Peyer's patch (tissue), 4 donors: ENCODE measurements around the gene HENMT1. TPM values are rescaled to one million over a fixed set of nuclear protein-coding genes. Genes with fewer than 3 reads are reported as not detected.

ENCODE experiments used
- DNase-seq, 3 donors: peaks; one replicate each; pipeline ENCODE4 v3.0.0-alpha.2; 2017 to 2019
- H3K27ac ChIP-seq, 4 donors: fragments of 200-600 bp; sonication (generic); one replicate each; pipeline ENCODE4 v1.5.1; 2016 to 2019
- H3K27me3 ChIP-seq, 2 donors: fragments of 200-600 bp; sonication (generic); one replicate each; pipeline ENCODE4 v1.5.1; 2019
- H3K36me3 ChIP-seq, 3 donors: fragments of 200-600 bp; sonication (generic); one replicate each; pipeline ENCODE4 v1.5.1; 2016 to 2019
- H3K4me1 ChIP-seq, 4 donors: fragments of 200-600 bp; sonication (generic); one replicate each; pipeline ENCODE4 v1.5.1; 2016 to 2019
- H3K4me3 ChIP-seq, 4 donors: fragments of 200-600 bp; sonication (generic); 1 replicate in 3 of 4; 2 replicates in 1 of 4; pipeline ENCODE4 v1.5.1; 2016 to 2019; ENCODE audit warnings: mild to moderate bottlenecking in 1 of 4
- H3K9me3 ChIP-seq, 4 donors: fragments of 200-600 bp; sonication (generic); one replicate each; pipeline ENCODE4 v1.5.1; 2016 to 2019; ENCODE audit warnings: mild to moderate bottlenecking in 1 of 4
- CTCF ChIP-seq, 6 experiments: fragments of 450-650 bp in 4 of 6; fragments of 200-600 bp in 2 of 6; sonication (generic) in 1 of 6; IDR thresholded peaks; one replicate each; pipeline ENCODE4 v1.5.1; 2017 to 2019; ENCODE audit warnings: antibody characterized with exemption in 6 of 6, mild to moderate bottlenecking in 3 of 6, moderate library complexity in 1 of 6
- POLR2A ChIP-seq, 2 donors: fragments of 450-650 bp; IDR thresholded peaks; one replicate each; pipeline ENCODE4 v1.5.1; 2017; ENCODE audit warnings: antibody characterized with exemption in 2 of 2, mild to moderate bottlenecking in 2 of 2, moderate library complexity in 2 of 2
- total RNA-seq, 4 donors: library from RNA; depleted of rRNA; stranded (reverse); fragments of >200 nt; gene quantifications; one replicate each; pipeline ENCODE4 v1.1.0, GENCODE V29; 2016

The HENMT1 gene
- total RNA-seq, 4 donors from 2014 or later: 2.7 to 8.3 (median 5.4) TPM

- Histone ChIP-seq H3K27ac (no peak overlapping the region), H3K9me3 (no peaks in the 10 kb centered on the region), H3K36me3 (no peaks in the 10 kb centered on the region), H3K4me3 (no peak overlapping the region), H3K4me1 (peaks cover 0 to 7% (median 0%) of the 10 kb centered on the region in 4 donors), H3K27me3 (no peaks in the 10 kb centered on the region)
- DNase-seq: no peak
- no peak for TF ChIP-seq CTCF (IDR thresholded peaks at IDR 0.05)
- no peak for TF ChIP-seq POLR2A (IDR thresholded peaks at IDR 0.05)
These were observed 3.4 kb downstream of the HENMT1 start for GRCh38 chr1:108657356-108658080.

GRCh38 chr1:108653431-108654105, 7.3 kb downstream of the HENMT1 start:
- Histone ChIP-seq H3K27me3 (no peaks in the 10 kb centered on the region), H3K4me3 (no peak overlapping the region), H3K27ac (no peak overlapping the region), H3K4me1 (no peaks in the 10 kb centered on the region), H3K36me3 (no peaks in the 10 kb centered on the region), H3K9me3 (no peaks in the 10 kb centered on the region)
- TF ChIP-seq POLR2A (IDR thresholded peaks at IDR 0.05) (no peak), CTCF (IDR thresholded peaks at IDR 0.05) (no peak)
- DNase-seq: no peak

- Histone ChIP-seq H3K9me3 (no peaks in the 10 kb centered on the region), H3K4me1 (peaks cover 0 to 17% (median 7%) of the 10 kb centered on the region in 4 donors), H3K4me3 (peak overlapping the region in 2 of 4 donors; percentile 5 to 20), H3K27me3 (no peaks in the 10 kb centered on the region), H3K36me3 (no peaks in the 10 kb centered on the region), H3K27ac (peak overlapping the region; percentile 73 to 94 (median 86))
- peak; percentile 70 to 92 (median 81) for DNase-seq
- no peak for TF ChIP-seq CTCF (IDR thresholded peaks at IDR 0.05)
- peak; percentile 38 to 55 for TF ChIP-seq POLR2A (IDR thresholded peaks at IDR 0.05)
These were observed 14.1 kb downstream of the HENMT1 start for GRCh38 chr1:108646648-108647269.

- Histone ChIP-seq H3K36me3 (no peaks in the 10 kb centered on the region), H3K27me3 (no peaks in the 10 kb centered on the region), H3K9me3 (no peaks in the 10 kb centered on the region), H3K27ac (peak overlapping the region; percentile 73 to 94 (median 86)), H3K4me1 (peaks cover 0 to 17% (median 7%) of the 10 kb centered on the region in 4 donors), H3K4me3 (no peak overlapping the region)
- no peak for DNase-seq
- TF ChIP-seq POLR2A (IDR thresholded peaks at IDR 0.05) (no peak), CTCF (IDR thresholded peaks at IDR 0.05) (no peak)
These were observed 14.6 kb downstream of the HENMT1 start for GRCh38 chr1:108646265-108646647.

GRCh38 chr1:108645564-108646184, 15.2 kb downstream of the HENMT1 start:
- Histone ChIP-seq H3K27me3 (no peaks in the 10 kb centered on the region), H3K27ac (peak overlapping the region; percentile 73 to 94 (median 86)), H3K9me3 (no peaks in the 10 kb centered on the region), H3K4me1 (peaks cover 0 to 17% (median 7%) of the 10 kb centered on the region in 4 donors), H3K4me3 (no peak overlapping the region), H3K36me3 (no peaks in the 10 kb centered on the region)
- DNase-seq: no peak
- TF ChIP-seq CTCF (IDR thresholded peaks at IDR 0.05): no peak
- no peak for TF ChIP-seq POLR2A (IDR thresholded peaks at IDR 0.05)
